PC-3 (cell line): Measurements from ENCODE around the gene VWA2. TPM values are rescaled to one million over a fixed set of nuclear protein-coding genes. Genes with fewer than 3 reads are reported as not detected.

Experiments
- ATAC-seq: fragments of 200-7000 bp; cut with Tn5 transposase; 2 replicates; pipeline ENCODE4 v1.9.1; 2020; ENCODE audit warnings: mild to moderate bottlenecking, moderate library complexity
- BruUV-seq: library from RNA; stranded (reverse); fragments of 400-500 nt; replicated peaks from 2 replicates; lab custom pipeline; 2021; lab: Mats Ljungman, UMichigan
- CTCF ChIA-PET: fragments of 300-600 bp; sonication (Branson Sonifier 250); formaldehyde crosslinking; loops from one replicate; lab custom pipeline; 2022; ENCODE audit warnings: antibody characterized with exemption; lab: Charles Lee
- POLR2A ChIA-PET: fragments of 300-600 bp; sonication (Branson Sonifier 250); formaldehyde crosslinking; loops from one replicate; lab custom pipeline; 2022; ENCODE audit warnings: antibody characterized with exemption; ENCODE audit not compliant: unreplicated experiment; lab: Charles Lee
- DNase-seq: peaks from one replicate; pipeline ENCODE4 v3.0.0-alpha.2; 2015
- H2AFZ ChIP-seq: fragments of 300-600 bp; sonication (generic); 2 replicates; pipeline ENCODE4 v1.6.0; 2016; ENCODE audit warnings: antibody characterized with exemption, low read length
- H3F3A ChIP-seq: fragments of 300-600 bp; sonication (generic); one replicate; pipeline ENCODE4 v1.6.0; 2017; ENCODE audit warnings: antibody characterized with exemption, low read length, control low read depth, mild to moderate bottlenecking; ENCODE audit not compliant: unreplicated experiment
- H3K27ac ChIP-seq: fragments of 300-600 bp; sonication (generic); 2 replicates; pipeline ENCODE4 v1.5.1; 2016; ENCODE audit warnings: mild to moderate bottlenecking, low read length
- H3K27me3 ChIP-seq: fragments of 300-600 bp; sonication (generic); 2 replicates; pipeline ENCODE4 v1.6.1; 2016; ENCODE audit warnings: low read length, mixed read lengths
- H3K36me3 ChIP-seq: fragments of 300-600 bp; sonication (generic); 2 replicates; pipeline ENCODE4 v1.6.1; 2016; ENCODE audit warnings: low read depth, mixed run types, low read length, mixed read lengths
- H3K4me1 ChIP-seq: fragments of 300-600 bp; sonication (generic); 2 replicates; pipeline ENCODE4 v1.5.1; 2016; ENCODE audit warnings: low read length; ENCODE audit not compliant: insufficient read depth
- H3K4me2 ChIP-seq: fragments of 300-600 bp; sonication (generic); 2 replicates; pipeline ENCODE4 v1.6.0; 2016; ENCODE audit warnings: low read length
- H3K4me3 ChIP-seq: fragments of 300-600 bp; sonication (generic); 2 replicates; pipeline ENCODE4 v1.5.1; 2016; ENCODE audit warnings: mild to moderate bottlenecking, low read length, mixed read lengths
- H3K79me2 ChIP-seq: fragments of 300-600 bp; sonication (generic); 2 replicates; pipeline ENCODE4 v1.6.1; 2017; ENCODE audit warnings: low read length, mixed read lengths
- H3K9ac ChIP-seq: fragments of 300-600 bp; sonication (generic); 2 replicates; pipeline ENCODE4 v1.6.0; 2016; ENCODE audit warnings: mild to moderate bottlenecking, low read length
- H3K9me2 ChIP-seq: fragments of 300-600 bp; sonication (generic); replicated peaks from 2 replicates; pipeline ENCODE4 v1.6.1; 2016; ENCODE audit warnings: mixed run types, low read length, mixed read lengths
- H3K9me3 ChIP-seq: fragments of 300-600 bp; sonication (generic); 2 replicates; pipeline ENCODE4 v1.6.1; 2016; ENCODE audit warnings: low read length, mixed read lengths
- H4K20me1 ChIP-seq: fragments of 300-600 bp; sonication (generic); 2 replicates; pipeline ENCODE4 v1.6.1; 2016; ENCODE audit warnings: low read length, mixed read lengths
- CTCF ChIP-seq: fragments of 300-600 bp; sonication (generic); conservative IDR thresholded peaks from 2 replicates; pipeline ENCODE4 v1.5.1; 2017; ENCODE audit warnings: antibody characterized with exemption, low read depth, mild to moderate bottlenecking, low read length
- EZH2 ChIP-seq: fragments of 300-600 bp; sonication (generic); IDR thresholded peaks from one replicate; pipeline ENCODE4 v1.6.1; 2017; ENCODE audit warnings: antibody characterized with exemption, mild to moderate bottlenecking, low read length; ENCODE audit not compliant: unreplicated experiment
- EZH2phosphoT487 ChIP-seq: fragments of 300-600 bp; sonication (generic); IDR thresholded peaks from 2 replicates; pipeline ENCODE4 v1.6.1; 2018; ENCODE audit warnings: mild to moderate bottlenecking, antibody characterized with exemption, low read length, borderline replicate concordance
- intact Hi-C: fragments of 100-400 bp; cut with micrococcal nuclease; formaldehyde crosslinking; loops from 2 replicates; pipeline ENCODE4 v1.9.0; 2023
- total RNA-seq: library from RNA; depleted of rRNA; stranded (reverse); fragments of >200 nt; gene quantifications from 2 replicates; pipeline ENCODE4 v1.2.3, GENCODE V29; 2014

Gene VWA2
- total RNA-seq, 1 experiment from 2014 or later: not detected

- no peak overlapping the region for H3K27ac ChIP-seq
- intact Hi-C loops: loop anchor here (10.0 kb wide), 1 partner anchor 479 kb away; no protein-coding TSS in a partner anchor
- no TSS peak for BruUV-seq
- no peak for ATAC-seq
- H3K79me2 ChIP-seq: no peaks in the 10 kb centered on the region
- H4K20me1 ChIP-seq: no peaks in the 10 kb centered on the region
- H3K36me3 ChIP-seq: no peaks in the 10 kb centered on the region
- no peak overlapping the region for H3K4me3 ChIP-seq
- no peaks in the 10 kb centered on the region for H3K27me3 ChIP-seq
- ChIA-PET CTCF (no interaction called here), POLR2A (no interaction called here)
- H3F3A ChIP-seq: no peaks in the 10 kb centered on the region
- no peaks in the 10 kb centered on the region for H3K9me2 ChIP-seq
- TF ChIP-seq EZH2: no peak
- no peak for TF ChIP-seq CTCF
- no peak for TF ChIP-seq EZH2phosphoT487
- H2AFZ ChIP-seq: no peak overlapping the region
- H3K4me1 ChIP-seq: peaks cover 12% of the 10 kb centered on the region
- H3K9me3 ChIP-seq: no peaks in the 10 kb centered on the region
- no peak overlapping the region for H3K4me2 ChIP-seq
- no peak overlapping the region for H3K9ac ChIP-seq
- DNase-seq: no peak
Observed at GRCh38 chr10:114305521-114305925, 66.5 kb downstream of the VWA2 start.

- no peak overlapping the region for H3K4me3 ChIP-seq
- peaks cover 12% of the 10 kb centered on the region for H3K4me1 ChIP-seq
- H3K27me3 ChIP-seq: no peaks in the 10 kb centered on the region
- peak overlapping the region; percentile 71 for H3K27ac ChIP-seq
- TF ChIP-seq EZH2 (no peak), EZH2phosphoT487 (no peak), CTCF (no peak)
- BruUV-seq: no TSS peak
- no peak overlapping the region for H3K9ac ChIP-seq
- peak overlapping the region; percentile 45 for H3K4me2 ChIP-seq
- intact Hi-C loops: loop anchor here (10.0 kb wide), 1 partner anchor 478 kb away; no protein-coding TSS in a partner anchor
- ChIA-PET POLR2A (interaction anchor here (0.5 to 0.7 kb wide), 2 partner anchors 134 to 219 kb away, joined by 3 read pairs; no protein-coding TSS in a partner anchor), CTCF (interaction anchor here (0.5 to 0.7 kb wide), 2 partner anchors 63 to 165 kb away, joined by 4 to 6 read pairs; no protein-coding TSS in a partner anchor)
- H3K9me3 ChIP-seq: no peaks in the 10 kb centered on the region
- no peaks in the 10 kb centered on the region for H4K20me1 ChIP-seq
- DNase-seq: peak; percentile 87
- H3K79me2 ChIP-seq: no peaks in the 10 kb centered on the region
- no peak overlapping the region for H2AFZ ChIP-seq
- no peaks in the 10 kb centered on the region for H3F3A ChIP-seq
- no peaks in the 10 kb centered on the region for H3K36me3 ChIP-seq
- no peaks in the 10 kb centered on the region for H3K9me2 ChIP-seq
- ATAC-seq: peak; percentile 83
Observed at GRCh38 chr10:114306116-114306973, 67.3 kb downstream of the VWA2 start.

GRCh38 chr10:114307731-114308130 is 68.7 kb downstream of the VWA2 start:
- CTCF ChIA-PET: no interaction called here
- Histone ChIP-seq H3K36me3 (no peaks in the 10 kb centered on the region), H3K79me2 (no peaks in the 10 kb centered on the region), H3K9me3 (no peaks in the 10 kb centered on the region), H3K9ac (no peak overlapping the region), H2AFZ (no peak overlapping the region), H3K9me2 (no peaks in the 10 kb centered on the region), H3K4me3 (no peak overlapping the region), H4K20me1 (no peaks in the 10 kb centered on the region), H3K4me1 (peaks cover 12% of the 10 kb centered on the region), H3K27ac (no peak overlapping the region), H3K4me2 (no peak overlapping the region), H3K27me3 (no peaks in the 10 kb centered on the region), H3F3A (no peaks in the 10 kb centered on the region)
- POLR2A ChIA-PET: no interaction called here
- TF ChIP-seq CTCF (no peak), EZH2phosphoT487 (no peak), EZH2 (no peak)
- intact Hi-C loops: loop anchor here (10.0 kb wide), 1 partner anchor 477 kb away; no protein-coding TSS in a partner anchor
- no TSS peak for BruUV-seq
- ATAC-seq (no peak), DNase-seq (no peak)
